Fibroblast of skin of left biceps (primary cell): ENCODE measurements around the gene DOCK6.

ENCODE experiments used
- DNase-seq, 2 experiments: peaks; one replicate each; pipeline ENCODE4 v3.0.0-alpha.2; 2013; ENCODE audit warnings: low read depth in 2 of 2

The DOCK6 gene

DNA sequence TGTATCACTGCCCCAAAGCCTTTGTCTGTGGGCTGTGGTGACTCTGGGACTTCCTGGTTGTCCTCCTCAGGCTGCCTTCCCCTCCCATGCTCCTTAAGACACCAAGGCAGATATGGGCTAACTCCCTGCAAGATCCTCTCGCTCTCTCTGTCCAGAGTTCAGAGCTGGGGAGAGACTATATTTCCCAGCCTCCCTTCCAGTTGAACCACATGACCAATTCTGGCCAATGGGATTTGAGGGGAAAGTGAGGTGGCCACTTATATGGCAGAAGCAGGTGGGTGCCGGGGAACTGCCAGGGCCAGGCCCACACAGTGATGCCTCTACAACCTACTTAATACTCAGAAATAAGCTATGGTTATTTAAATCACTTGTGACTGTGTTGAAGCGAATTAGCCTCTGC is 39.1 kb downstream of the DOCK6 start:
- no peak for DNase-seq

DNA sequence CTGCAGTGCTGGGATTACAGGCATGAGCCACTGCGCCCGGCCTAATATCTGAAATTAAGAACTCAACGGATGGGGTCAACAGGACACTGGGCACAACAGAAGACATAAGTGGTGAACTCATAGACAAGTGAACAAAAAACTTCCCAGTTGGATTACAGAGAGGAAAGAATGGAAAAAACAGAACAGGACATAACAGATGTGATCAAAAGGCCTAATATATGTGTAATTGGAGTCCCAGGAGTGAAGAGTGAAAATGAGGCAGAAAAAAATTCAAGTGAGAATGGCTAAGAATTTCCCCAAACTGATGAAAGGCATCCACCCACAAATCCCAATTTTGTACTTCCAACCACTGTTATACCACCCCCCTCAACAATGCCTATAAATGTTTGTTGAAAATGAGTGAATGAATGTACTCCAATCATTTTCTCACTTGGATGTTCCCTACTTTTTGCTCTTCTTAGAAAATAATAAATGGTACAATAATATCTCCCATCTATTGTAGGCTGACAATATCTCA is 41.2 kb downstream of the DOCK6 start:
- DNase-seq, result no peak

DNA sequence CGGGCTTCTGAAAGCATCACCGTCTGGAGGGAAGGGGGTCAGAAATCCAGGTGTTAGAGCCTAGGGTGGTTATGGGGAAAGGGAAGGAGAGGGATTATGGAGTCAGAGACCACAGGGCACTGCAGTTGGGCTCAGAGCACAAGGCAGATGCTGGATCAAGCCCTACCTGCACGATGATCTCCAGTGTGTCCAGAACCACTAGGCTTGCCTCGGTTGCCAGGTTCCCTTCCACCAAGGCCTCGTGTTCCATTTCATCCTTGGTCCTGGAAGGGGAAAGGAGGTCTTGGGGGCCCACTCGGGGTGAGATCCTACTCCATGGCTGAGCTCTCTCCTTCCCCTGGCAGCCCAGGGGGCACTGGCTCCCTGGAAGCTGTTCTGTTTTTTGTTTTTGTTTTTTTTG is 47.9 kb downstream of the DOCK6 start:
- no peak for DNase-seq

DNA sequence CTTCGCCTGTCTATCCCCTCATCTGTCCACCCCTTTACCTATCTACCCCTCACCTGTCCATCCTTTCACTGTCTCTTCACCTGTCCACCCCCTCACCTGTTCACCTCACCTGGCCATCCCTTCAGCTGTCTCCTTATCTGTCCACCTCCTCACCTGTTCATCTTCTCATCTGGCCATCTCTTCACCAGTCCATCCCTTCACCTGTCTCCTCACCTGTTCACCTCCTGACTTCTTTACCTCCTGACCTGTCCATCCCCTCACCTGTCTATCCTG is 51.7 kb downstream of the DOCK6 start:
- no peak for DNase-seq

DNA sequence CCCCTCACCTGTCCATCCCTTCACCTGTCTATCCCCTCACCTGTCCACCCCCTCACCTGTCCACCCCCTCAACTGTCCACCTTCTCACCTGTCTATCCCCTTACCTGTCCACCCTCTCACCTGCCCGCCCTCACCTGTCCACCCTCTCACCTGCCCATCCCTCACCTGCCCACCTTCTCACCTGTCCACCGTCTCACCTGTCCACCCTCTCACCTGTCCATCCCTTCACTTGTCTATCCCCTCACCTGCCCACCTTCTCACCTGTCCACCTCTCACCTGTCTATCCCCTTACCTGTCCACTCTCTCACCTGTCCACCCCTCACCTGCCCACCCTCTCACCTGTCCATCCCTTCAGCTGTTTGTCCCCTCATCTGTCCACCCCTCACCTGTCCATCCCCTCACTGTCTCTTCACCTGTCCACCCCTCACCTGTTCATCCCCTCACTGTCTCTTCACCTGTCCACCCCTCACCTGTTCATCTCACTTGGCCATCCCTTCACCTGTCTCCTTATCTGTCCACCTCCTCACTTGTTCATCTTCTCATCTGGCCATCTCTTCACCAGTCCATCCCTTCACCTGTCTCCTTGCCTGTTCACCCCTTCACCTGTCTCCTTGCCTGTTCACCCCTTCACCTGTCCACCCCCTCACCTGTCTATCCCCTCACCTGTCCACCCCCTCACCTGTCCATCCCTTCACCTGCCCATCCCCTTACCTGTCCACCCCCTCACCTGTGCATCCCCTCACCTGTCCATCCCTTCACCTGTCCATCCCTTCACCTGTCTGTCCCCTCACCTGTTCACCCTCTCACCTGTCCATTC is 52.3 kb downstream of the DOCK6 start:
- no peak for DNase-seq

DNA sequence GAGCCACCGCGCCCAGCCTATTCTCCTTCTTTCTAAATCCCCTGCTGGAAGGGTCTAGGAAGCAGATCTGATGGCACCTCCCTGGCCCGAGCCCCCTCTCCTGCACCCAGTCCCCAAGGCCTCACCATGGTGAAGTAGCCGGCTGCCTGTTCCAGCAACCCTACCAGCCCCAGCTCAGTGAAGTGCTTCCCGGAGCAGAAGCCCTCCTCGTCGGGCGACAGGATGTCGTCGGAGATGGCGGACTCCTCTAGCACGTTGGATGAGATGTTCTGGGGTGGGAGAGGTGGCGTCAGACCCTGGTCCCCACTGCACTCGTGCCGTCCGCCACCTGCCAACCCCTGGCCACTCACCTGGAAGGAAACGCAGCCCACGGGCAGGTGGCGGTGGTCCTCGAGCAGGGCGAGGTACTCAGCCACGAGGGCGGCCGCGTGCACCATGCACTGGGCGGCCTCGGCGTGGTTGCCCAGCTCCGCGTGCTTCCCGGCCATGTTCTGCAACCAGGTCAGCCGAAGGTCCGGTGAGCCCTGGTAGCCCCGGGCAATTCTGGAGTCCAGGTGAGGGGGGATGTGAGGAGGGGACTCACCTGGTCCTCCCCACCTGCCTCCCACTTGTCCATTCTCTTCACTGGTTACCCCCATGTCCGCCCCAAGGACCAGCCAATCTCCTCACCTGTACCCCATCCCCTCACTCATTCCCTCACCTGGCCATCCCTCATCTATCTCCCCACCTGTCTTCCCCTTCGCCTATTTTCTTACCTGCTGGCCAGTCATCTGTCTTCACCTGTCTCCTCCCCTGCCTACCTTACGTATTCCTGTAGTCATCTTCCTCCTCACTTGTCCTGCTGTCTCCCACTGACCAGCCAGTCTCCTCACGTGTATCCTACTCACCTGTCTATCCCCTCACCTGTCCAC is 53.5 kb downstream of the DOCK6 start:
- no peak for DNase-seq

DNA sequence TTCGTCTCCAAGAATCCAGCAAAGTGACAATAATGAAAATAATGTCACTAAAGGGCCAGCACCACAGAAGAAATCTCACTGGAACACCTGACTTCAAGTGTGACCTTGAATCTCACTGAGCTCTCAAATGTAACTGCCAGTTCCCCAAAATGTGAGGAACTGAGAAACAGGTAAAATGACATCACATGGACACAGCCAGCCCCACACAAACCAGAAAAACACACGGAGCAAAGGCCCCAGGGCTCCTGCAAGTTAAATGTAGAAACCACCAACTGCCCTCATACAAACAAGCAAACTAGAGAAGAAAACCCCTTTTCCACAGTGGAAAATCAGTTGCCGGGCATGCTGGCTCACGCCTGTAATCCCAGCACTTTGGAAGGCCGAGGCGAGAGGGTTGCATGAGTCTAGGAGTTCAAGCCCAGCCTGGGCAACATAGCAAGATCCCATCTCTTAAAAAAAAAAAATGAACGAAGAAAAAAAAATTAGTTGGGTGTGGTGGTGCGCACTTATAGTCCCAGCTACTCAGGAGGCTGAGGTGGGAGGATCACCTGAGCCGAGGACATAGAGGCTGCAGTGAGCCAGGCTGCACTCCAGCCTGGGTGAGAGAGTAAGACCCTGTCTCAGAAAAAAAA is 56.3 kb downstream of the DOCK6 start:
- no peak for DNase-seq

DNA sequence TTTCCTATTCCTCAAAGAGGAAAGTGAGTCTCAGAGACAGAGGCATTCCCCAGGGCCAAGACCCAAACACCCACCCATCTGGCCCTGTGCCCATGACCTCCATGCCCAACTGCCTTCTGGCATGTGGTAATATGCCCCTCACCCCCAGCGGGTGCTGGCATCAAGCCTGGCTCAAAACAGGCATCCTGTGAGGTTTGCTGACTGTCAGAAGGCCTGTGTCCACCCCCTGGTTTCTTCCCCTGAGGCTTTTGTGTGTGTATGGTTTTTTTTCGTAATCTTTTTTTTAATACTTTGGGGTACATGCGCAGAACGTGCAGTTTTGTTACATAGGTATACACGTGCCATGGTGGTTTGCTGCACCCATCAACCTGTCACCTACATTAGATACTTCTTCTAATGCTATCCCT is 57.4 kb downstream of the DOCK6 start:
- no peak for DNase-seq

DNA sequence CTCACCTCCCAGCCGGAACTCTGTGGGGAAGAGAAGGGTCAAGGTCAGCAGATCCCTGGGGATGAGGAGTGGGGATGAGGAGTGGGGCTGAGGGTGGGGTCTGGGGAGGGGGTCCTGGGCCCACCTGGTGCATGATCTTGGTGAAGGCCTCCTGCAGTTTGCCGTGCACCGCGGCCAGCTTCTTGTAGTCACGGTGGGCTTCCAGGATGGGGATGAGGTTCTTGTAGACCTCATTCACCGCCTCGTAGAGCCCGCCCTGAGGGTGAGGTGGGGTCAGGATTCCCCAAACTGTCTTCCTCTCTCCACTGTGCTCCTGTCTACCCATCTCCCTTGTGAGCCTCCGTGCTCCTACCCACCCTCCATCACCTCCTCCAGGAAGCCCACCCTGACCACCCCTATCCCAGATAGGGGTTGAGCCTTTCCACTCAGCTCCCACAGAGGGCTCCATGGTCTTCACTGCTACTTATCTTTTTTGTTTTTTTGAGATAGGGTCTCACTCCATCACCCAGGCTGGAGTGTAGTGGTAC is 58.2 kb downstream of the DOCK6 start:
- no peak for DNase-seq

DNA sequence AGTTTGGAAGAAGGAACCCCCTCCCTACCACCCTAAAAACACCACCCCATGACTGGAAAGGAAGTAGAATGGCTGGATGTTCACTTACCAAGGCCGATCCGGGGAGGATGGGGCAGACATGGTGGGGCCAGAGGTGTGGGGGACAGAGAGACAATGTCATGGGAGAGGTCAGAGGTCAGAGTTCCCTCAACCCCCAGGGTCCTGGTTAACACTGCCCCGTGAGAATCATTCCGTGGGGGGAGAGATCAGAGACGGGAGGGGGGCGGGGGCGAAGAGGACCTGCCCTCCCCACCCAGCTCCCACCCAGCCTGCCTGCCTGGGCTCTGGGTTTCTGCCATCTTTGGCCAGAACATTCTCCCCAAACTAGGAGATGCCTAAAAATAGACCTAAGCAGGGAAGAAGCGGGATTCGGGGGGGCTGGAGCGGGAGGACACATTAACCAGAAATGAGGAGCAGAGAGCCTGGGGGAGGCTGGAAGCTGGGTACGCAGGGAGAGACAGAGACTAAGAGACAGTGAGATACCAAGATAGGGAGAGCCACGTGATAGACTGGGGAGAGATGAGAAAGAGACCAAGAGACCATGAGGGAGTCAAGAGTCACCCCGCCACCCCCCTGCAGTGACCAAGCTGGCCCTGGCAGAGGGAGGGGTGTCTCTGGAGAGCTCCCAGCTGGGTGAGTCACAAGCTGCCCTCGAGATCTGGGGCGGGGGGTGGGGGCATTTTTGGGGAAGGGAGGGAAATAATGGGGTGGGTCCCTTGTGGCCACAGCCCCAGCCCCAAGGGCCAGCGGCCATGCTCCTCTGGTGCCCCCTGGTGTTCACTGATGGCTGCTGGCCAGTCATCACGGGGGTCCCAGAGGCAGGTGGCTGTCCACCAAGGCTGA is 58.9 kb downstream of the DOCK6 start:
- DNase-seq, result peak; percentile 49 to 56

DNA sequence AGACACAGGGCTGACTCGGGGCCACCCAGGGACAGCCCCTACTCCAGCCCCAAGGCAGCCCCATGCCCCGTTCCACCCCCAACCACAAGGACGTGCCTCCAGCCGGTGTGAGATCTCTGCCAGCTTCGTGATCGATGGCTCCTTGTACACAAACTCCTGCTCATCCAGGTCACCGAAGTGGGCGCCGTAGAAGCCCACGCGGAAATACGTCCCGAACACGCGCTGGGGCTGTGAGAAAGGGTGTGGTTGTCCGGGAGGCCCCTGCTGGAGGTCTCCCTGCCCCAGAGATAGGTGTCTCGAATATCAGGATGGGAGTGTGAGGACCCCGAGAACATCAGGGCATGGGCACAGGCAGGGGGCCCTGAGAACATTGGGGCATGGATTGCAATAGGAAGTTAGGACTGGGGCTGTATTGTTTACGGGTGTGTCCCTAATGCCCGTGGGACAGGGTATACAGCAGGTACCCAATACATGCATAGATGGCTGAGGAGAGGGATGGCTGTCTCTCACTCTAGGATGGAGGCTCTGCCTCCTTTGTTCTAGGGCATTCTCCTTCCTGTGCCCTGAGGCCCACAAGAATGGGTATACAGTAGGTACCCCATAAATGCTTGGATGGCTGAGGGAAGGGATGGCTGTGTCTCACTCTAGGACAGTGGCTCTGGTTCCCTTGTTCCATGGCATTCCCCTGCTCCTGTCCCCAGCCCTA is 59.7 kb downstream of the DOCK6 start:
- DNase-seq, result no peak

DNA sequence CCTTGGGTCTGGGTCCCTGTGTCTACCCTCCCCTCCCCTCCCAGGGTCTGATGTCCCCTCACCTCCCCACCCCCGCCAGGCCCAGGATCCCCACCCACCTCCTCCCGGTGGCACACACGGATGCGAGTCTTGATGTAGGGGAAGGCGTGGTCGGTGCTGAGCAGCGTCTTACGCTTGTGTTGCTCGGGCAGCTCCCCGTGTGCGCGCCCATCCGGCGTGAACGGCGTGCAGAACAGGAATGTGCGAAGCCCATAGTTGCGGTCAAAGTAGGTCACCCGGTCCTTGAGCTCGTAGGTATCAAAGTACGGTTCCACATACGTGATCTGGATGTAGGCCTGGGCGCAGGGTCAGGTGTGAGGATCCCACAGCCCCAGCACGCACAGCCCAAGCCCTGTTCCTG is 60.5 kb downstream of the DOCK6 start:
- DNase-seq, result no peak

DNA sequence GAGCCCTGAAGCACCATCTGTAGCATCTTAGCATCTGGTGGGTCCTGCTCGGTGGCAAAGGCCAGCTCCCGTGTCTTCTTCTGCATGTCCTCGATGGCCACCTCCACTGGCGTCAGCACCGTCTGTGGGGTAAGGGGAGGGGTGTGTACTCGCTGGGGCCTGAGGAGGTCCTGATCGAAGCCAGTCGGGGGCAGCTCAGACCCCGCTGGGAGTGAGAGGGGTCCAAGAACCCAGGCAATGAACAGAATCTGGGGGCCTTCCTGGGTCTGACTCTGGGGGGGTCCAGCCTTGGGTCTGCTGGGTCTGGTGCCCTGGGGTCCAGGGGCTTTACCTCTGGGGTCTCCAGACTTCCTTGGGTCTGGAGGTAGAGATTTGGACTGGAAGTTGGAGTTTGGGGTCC is 61.4 kb downstream of the DOCK6 start:
- no peak for DNase-seq

DNA sequence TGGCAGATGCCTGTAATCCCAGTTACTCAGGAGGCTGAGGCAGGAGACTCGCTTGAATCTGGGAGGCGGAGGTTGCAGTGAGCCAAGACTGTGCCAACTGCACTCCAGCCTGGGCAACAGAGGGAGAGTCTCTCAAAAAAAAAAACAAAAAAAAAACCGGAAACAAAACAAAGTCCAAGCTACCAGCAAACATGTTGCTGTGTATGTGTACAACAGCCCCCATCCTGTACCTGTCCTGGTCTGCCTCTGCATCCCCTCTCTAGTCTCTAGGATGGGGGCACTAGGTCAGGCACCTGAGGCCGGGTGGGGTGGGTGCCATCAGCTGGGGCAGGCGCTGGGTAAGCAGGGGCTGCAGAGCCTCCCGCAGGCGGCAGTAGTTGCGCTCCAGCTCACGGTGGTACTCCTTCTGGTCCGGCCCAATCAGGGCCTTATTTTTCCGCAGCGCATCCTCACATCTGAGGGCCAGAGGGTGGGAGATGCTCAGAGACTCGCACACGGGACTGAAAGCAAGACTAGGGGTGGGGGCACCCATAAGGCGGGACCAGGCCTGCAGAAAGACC is 62.2 kb downstream of the DOCK6 start:
- DNase-seq, result no peak

DNA sequence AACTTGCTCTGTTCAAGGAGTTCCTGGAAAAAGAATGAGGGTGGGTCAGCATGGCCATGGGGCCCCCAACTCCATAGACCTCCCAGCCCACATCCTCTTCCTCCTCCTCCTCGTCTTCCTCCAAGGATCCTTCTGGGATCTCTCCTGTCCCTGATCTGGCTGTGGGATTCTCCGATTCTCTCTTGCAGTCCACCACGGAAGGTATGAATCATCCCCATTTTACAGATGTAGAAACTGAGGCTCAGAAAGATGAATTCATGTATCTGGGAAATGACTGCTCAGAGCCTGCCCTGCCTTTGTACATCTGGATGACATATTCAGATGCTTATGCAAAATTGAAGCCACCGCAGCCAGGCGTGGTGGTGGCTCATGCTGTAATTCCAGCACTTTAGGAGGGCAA is 62.8 kb downstream of the DOCK6 start:
- no peak for DNase-seq

DNA sequence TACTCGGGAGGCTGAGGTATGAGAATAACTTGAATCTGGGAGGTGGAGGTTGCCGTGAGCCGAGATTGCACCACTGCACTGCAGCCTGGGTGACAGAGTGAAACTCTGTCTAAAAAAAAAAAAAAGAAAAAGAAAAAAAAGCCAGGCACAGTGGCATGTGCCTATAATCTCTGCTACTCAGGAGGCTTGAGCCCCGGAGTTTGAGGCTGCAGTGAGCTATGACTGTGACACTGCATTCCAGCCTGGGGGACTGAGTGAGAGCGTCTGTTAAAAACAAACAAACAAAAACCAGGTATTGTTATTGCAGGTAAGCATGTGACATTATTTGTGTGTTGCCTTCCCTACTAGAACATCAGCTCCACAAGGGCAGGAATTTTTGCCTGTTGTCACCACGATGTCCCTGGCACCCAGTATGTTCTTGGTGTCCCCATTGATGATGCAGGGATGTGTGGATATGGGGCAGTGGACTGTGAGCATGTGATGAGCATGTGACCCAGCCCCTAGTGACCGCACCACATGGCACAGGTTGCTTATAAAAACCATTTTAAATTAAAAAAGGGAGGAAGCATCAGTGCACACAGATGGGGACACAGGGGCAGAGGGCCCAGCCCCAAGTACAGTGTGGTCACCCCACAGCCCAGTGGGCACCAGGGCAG is 63.4 kb downstream of the DOCK6 start:
- no peak for DNase-seq

DNA sequence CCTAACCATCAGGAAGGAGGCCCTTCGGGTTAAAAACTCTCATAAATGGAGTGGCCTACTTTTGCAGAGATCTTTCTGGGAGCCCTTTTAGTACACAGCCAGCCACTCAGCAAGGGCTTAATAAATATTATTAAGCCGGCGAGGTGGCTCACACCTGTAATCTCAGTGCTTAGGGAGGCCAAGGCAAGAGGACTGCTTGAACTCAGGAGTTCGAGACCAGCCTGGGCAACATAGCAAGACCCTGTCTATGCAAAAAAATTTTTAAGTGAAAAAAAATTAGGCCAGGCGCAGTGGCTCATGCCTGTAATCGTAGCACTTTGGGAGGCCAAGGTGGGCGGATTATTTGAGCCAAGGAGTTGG is 64.2 kb downstream of the DOCK6 start:
- no peak for DNase-seq

DNA sequence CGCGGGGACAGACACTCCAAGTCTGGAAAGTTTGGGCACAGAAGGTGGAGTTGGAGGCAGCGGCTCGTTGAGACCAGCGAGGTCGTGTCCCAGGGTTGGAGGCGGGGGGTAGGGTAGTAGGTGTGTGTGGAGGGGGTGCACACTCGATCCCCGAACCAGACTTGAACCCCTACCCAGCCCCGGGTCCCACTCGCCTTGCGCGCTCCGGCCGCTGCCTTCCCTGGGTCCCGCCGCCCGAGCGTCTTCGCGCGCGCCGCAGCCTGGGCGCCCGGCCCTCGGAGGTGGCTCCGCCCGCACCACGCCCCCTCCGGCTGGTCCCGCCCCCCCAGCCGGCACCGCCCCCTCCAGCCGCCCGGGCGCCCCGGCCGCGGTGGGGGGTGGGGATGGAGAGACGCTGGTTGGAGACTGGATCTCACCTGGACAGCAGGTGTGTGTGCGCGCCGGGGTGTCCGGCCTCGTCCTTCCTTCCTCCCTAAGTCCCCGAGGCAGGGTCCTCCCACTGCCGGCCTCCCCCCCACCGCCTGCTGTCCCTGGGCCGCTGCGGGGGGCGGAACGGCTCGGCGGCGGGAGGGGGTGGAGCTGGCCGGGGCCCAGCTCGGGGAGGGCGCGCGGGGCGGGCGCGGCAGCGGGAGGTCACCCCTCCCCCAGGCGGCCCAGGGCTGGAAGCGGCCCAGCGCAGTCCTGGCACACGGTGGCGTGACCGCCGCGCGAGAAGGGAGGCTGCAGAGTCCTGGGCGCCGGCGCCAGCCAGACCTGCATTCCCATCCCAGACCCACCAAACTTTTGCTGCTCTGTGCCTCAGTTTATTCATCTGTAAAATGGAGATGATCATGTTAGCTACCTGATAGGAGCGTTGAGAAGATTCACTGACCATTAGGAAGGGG is 64.8 kb downstream of the DOCK6 start, which contains the start of gene KANK2:
Gene KANK2, minus strand, starts transcription at position 255 of the 884 bp plus-strand sequence. CDS start 3,034 bp downstream, outside the sequence.
- DNase-seq, result peak; percentile 36 to 37
